Tibial nerve (tissue), 4 donors: Measurements from ENCODE around the gene TDRD6. TPM values are rescaled to one million over a fixed set of nuclear protein-coding genes. Genes with fewer than 3 reads are reported as not detected.

ENCODE experiments used
- DNase-seq, 2 donors: peaks; one replicate each; pipeline ENCODE4 v3.0.0-alpha.2; 2019; ENCODE audit warnings: low spot score in 2 of 2
- H3K27ac ChIP-seq, 4 donors: fragments of 200-600 bp; sonication (generic) in 3 of 4; one replicate each; pipeline ENCODE4 v1.5.1; 2017 to 2019; ENCODE audit warnings: mild to moderate bottlenecking in 1 of 4
- H3K27me3 ChIP-seq, 2 donors: fragments of 200-600 bp; sonication (generic) in 1 of 2; one replicate each; pipeline versions ENCODE4 v1.5.1 to v1.6.0; 2017 to 2019
- H3K36me3 ChIP-seq, 3 donors: fragments of 200-600 bp; sonication (generic); one replicate each; pipeline ENCODE4 v1.5.1; 2018 to 2019
- H3K4me1 ChIP-seq, 4 donors: fragments of 200-600 bp; sonication (generic) in 3 of 4; one replicate each; pipeline ENCODE4 v1.5.1; 2017 to 2019
- H3K4me3 ChIP-seq, 4 donors: fragments of 200-600 bp; sonication (generic) in 3 of 4; one replicate each; pipeline ENCODE4 v1.5.1; 2017 to 2019; ENCODE audit warnings: mild to moderate bottlenecking in 1 of 4, moderate library complexity in 1 of 4
- H3K9me3 ChIP-seq, 4 donors: fragments of 200-600 bp; sonication (generic) in 3 of 4; one replicate each; pipeline ENCODE4 v1.5.1; 2017 to 2019
- CTCF ChIP-seq, 5 experiments: fragments of 200-600 bp in 3 of 5; fragments of 450-650 bp in 2 of 5; sonication (generic) in 3 of 5; IDR thresholded peaks; one replicate each; pipeline ENCODE4 v1.5.1; 2016 to 2019; ENCODE audit warnings: antibody characterized with exemption in 5 of 5, mild to moderate bottlenecking in 3 of 5, moderate library complexity in 2 of 5
- EP300 ChIP-seq, 2 donors: sonication (generic); formaldehyde crosslinking; IDR thresholded peaks; one replicate each; pipeline ENCODE4 v1.6.1; 2017; ENCODE audit warnings: antibody characterized with exemption in 2 of 2, mild to moderate bottlenecking in 1 of 2
- POLR2A ChIP-seq, 2 donors: fragments of 450-650 bp; IDR thresholded peaks; one replicate each; pipeline ENCODE4 v1.6.1; 2017; ENCODE audit warnings: antibody characterized with exemption in 2 of 2, mild to moderate bottlenecking in 2 of 2, moderate library complexity in 2 of 2
- WGBS, 2 donors: methylation state at CpG; one replicate each; pipeline ENCODE4 v1.1.5; 2018; 5-methylcytosine and 5-hydroxymethylcytosine counted together
- total RNA-seq, 4 donors: library from RNA; depleted of rRNA; stranded (reverse); fragments of >200 nt; gene quantifications; one replicate each; pipeline ENCODE4 v1.1.0, GENCODE V29; 2016

Gene TDRD6
- total RNA-seq, 4 donors from 2014 or later = 0.60 to 2.2 (median 1.2) TPM

GRCh38 chr6:46653439-46654195, 34.1 kb upstream of the TDRD6 start:
- WGBS, 2 donors = 25 to 29% methylated on average over 10 of the region's 10 CpGs
- DNase-seq = no peak
- H3K36me3 ChIP-seq = peaks cover 0 to 8% (median 0%) of the 10 kb centered on the region in 3 donors
- peaks cover 0 to 32% (median 11%) of the 10 kb centered on the region in 4 donors for H3K4me1 ChIP-seq
- no peaks in the 10 kb centered on the region for H3K9me3 ChIP-seq
- peak overlapping the region; percentile 77 to 92 (median 90) for H3K27ac ChIP-seq
- H3K4me3 ChIP-seq = peak overlapping the region; percentile 71 to 96 (median 78)
- no peaks in the 10 kb centered on the region for H3K27me3 ChIP-seq
- TF ChIP-seq CTCF (IDR thresholded peaks at IDR 0.05) = no peak
- no peak for TF ChIP-seq POLR2A (IDR thresholded peaks at IDR 0.05)
- no peak for TF ChIP-seq EP300 (IDR thresholded peaks at IDR 0.05)

- H3K27me3 ChIP-seq = no peaks in the 10 kb centered on the region
- H3K27ac ChIP-seq = no peak overlapping the region
- 64 to 67% methylated on average over 6 of the region's 6 CpGs for WGBS, 2 donors
- peaks cover 0 to 8% (median 0%) of the 10 kb centered on the region in 3 donors for H3K36me3 ChIP-seq
- TF ChIP-seq EP300 (IDR thresholded peaks at IDR 0.05) (no peak), POLR2A (IDR thresholded peaks at IDR 0.05) (no peak), CTCF (IDR thresholded peaks at IDR 0.05) (no peak)
- H3K4me3 ChIP-seq = no peak overlapping the region
- no peak for DNase-seq
- peaks cover 0 to 29% (median 11%) of the 10 kb centered on the region in 4 donors for H3K4me1 ChIP-seq
- H3K9me3 ChIP-seq = no peaks in the 10 kb centered on the region
Observed at GRCh38 chr6:46655803-46656202, 31.9 kb upstream of the TDRD6 start.

- peaks cover 0 to 15% (median 0%) of the 10 kb centered on the region in 3 donors for H3K36me3 ChIP-seq
- H3K4me3 ChIP-seq = no peak overlapping the region
- no peak for DNase-seq
- no peaks in the 10 kb centered on the region for H3K9me3 ChIP-seq
- TF ChIP-seq EP300 (IDR thresholded peaks at IDR 0.05) = no peak
- TF ChIP-seq CTCF (IDR thresholded peaks at IDR 0.05) = no peak
- no peak for TF ChIP-seq POLR2A (IDR thresholded peaks at IDR 0.05)
- no peaks in the 10 kb centered on the region for H3K27me3 ChIP-seq
- H3K4me1 ChIP-seq = peaks cover 0 to 17% (median 7%) of the 10 kb centered on the region in 4 donors
- no peak overlapping the region for H3K27ac ChIP-seq
Observed at GRCh38 chr6:46657642-46658041, 30.0 kb upstream of the TDRD6 start.

- no peak for DNase-seq
- TF ChIP-seq EP300 (IDR thresholded peaks at IDR 0.05) (no peak), CTCF (IDR thresholded peaks at IDR 0.05) (no peak), POLR2A (IDR thresholded peaks at IDR 0.05) (no peak)
- 57 to 65% methylated on average over 2 of the region's 2 CpGs for WGBS, 2 donors
- Histone ChIP-seq H3K27me3 (no peaks in the 10 kb centered on the region), H3K9me3 (no peaks in the 10 kb centered on the region), H3K36me3 (peaks cover 0 to 44% (median 0%) of the 10 kb centered on the region in 3 donors), H3K4me3 (no peak overlapping the region), H3K27ac (no peak overlapping the region), H3K4me1 (no peaks in the 10 kb centered on the region)
Observed at GRCh38 chr6:46661483-46661882, 26.2 kb upstream of the TDRD6 start.

- no peak for DNase-seq
- no peaks in the 10 kb centered on the region for H3K4me1 ChIP-seq
- H3K27ac ChIP-seq = no peak overlapping the region
- peaks cover 0 to 81% (median 0%) of the 10 kb centered on the region in 3 donors for H3K36me3 ChIP-seq
- TF ChIP-seq CTCF (IDR thresholded peaks at IDR 0.05) (no peak), EP300 (IDR thresholded peaks at IDR 0.05) (no peak), POLR2A (IDR thresholded peaks at IDR 0.05) (no peak)
- H3K9me3 ChIP-seq = no peaks in the 10 kb centered on the region
- 91 to 97% methylated on average over 2 of the region's 2 CpGs for WGBS, 2 donors
- H3K4me3 ChIP-seq = no peak overlapping the region
- no peaks in the 10 kb centered on the region for H3K27me3 ChIP-seq
Observed at GRCh38 chr6:46667377-46667776, 20.3 kb upstream of the TDRD6 start.
